ENCODE results near the gene IGLL5.

DNA sequence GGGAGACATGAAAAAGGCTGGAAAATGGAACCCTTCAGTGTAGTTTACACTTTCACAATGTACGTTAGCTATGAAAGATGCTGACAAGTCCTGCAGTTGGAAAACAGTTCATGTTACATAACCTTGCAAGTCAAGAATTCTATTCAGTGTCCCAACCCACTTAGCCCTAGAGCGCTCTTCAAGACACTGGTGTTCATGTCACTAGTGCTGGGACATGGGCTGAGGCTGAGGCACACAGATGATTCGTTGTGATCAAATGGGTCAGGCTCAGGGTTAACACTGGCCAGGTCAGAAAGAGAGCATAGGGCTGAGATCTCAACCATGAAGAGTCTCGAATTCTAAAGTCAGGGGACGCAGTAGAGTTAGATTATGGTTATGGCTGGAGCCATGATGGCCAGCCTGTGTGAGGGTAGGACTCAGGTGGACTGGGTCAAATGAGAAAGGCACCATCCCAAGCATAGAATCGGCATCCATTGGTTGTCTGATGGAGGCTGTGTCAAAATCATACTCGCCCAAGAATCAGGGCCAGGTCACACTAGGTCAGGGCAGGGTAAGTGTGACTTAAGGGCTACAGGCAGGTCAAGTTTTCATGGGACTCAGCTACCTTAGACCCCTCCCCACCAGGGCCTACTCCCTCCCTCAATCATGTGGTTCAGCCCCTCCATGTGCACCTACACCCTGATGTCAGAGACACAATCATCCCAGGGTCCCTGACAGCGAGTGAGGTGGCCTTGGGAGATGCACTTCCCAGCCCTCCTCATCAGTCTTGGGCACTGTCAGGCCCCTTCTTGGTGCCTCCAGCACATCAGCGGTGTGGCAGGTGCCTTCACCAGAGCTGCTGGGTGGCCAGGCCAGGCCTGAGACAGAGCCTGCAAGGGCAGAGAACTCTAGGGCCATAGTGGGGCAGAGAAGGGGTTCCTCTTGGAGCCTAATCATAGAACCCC lies 20.2 kb downstream of the IGLL5 start:
- TF ChIP-seq, protein P1, sequence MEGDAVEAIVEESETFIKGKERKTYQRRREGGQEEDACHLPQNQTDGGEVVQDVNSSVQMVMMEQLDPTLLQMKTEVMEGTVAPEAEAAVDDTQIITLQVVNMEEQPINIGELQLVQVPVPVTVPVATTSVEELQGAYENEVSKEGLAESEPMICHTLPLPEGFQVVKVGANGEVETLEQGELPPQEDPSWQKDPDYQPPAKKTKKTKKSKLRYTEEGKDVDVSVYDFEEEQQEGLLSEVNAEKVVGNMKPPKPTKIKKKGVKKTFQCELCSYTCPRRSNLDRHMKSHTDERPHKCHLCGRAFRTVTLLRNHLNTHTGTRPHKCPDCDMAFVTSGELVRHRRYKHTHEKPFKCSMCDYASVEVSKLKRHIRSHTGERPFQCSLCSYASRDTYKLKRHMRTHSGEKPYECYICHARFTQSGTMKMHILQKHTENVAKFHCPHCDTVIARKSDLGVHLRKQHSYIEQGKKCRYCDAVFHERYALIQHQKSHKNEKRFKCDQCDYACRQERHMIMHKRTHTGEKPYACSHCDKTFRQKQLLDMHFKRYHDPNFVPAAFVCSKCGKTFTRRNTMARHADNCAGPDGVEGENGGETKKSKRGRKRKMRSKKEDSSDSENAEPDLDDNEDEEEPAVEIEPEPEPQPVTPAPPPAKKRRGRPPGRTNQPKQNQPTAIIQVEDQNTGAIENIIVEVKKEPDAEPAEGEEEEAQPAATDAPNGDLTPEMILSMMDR (IDR thresholded peaks at IDR 0.05), result no peak
- no peak for TF ChIP-seq POLR2A (IDR thresholded peaks at IDR 0.05)

All from uterus (tissue), 2 donors.